Measurements from ENCODE around the gene TIMM44.
A peak's percentile ranks its signal among the peaks of the same experiment; 100 is the strongest.

GRCh38 chr19:7970716-7971448, 27.4 kb upstream of the TIMM44 start:
- TF ChIP-seq CTCF (IDR thresholded peaks at IDR 0.05), result peak in 5 of 6 experiments; percentile 12 to 65 (median 53)
- TF ChIP-seq POLR2A (IDR thresholded peaks at IDR 0.05), result no peak
